ENCODE measurements around the gene IL15. TPM values are rescaled to one million over a fixed set of nuclear protein-coding genes. Genes with fewer than 3 reads are reported as not detected.

Gene IL15
- polyA plus RNA-seq, 2 of the 4 experiments (the other 2 are of a cell fraction): 14.1 to 32.3 TPM

- TF ChIP-seq BCL3 (IDR thresholded peaks at IDR 0.05): no peak
- no peak for TF ChIP-seq MYC (IDR thresholded peaks at IDR 0.05; ENCODE audit: borderline replicate concordance, low read length)
- no peak for TF ChIP-seq POLR2AphosphoS2 (conservative IDR thresholded peaks at IDR 0.05; ENCODE audit: low read length)
- no peak for TF ChIP-seq HMGXB4 (CRISPR knock-in tag; IDR thresholded peaks at IDR 0.05; ENCODE audit: borderline replicate concordance)
These were observed 24.5 kb downstream of the IL15 start (continued) for GRCh38 chr4:141660880-141661279.

GRCh38 chr4:141668200-141668910 is 32.0 kb downstream of the IL15 start:
- FAIRE-seq: no peak
- Histone ChIP-seq H3K4me1 (peaks cover 16% of the 10 kb centered on the region; the same call in 2 of the 3 replicates), H3K4me3 (no peak overlapping the region), H3K27ac (0 out of 6 replicates have a peak overlapping the region, but pooled peaks of 1 of the 2 experiments have one; percentile 7), H3K9me3 (no peaks in the 10 kb centered on the region), H3K4me2 (no peak overlapping the region)
- ATAC-seq: no peak
- 89% methylated on average over 3 of the region's 3 CpGs for WGBS (ENCODE audit: missing lambda C conversion rate)
- ChIA-PET CTCF (interaction anchor here (1.6 kb wide), 1 partner anchor 10 kb away, joined by 4 read pairs; no protein-coding TSS in a partner anchor), POLR2A (no interaction called here)
- no peak for TF ChIP-seq POLR2A (IDR thresholded peaks at IDR 0.05; ENCODE audit: low read length)
- TF ChIP-seq USF2 (IDR thresholded peaks at IDR 0.05): no peak
- no peak for TF ChIP-seq CBX8 (IDR thresholded peaks at IDR 0.05)
- TF ChIP-seq HEYL (CRISPR knock-in tag; IDR thresholded peaks at IDR 0.05): no peak
- no peak for TF ChIP-seq FOXS1 (CRISPR knock-in tag; IDR thresholded peaks at IDR 0.05)
- no peak for DNase-seq (ENCODE audit: low read depth in 1 of 2, low spot score in 1 of 2)

GRCh38 chr4:141669501-141669900 is 33.1 kb downstream of the IL15 start:
- H3K4me1 ChIP-seq: peaks cover 7% of the 10 kb centered on the region
- no peak for FAIRE-seq
- H3K4me3 ChIP-seq: no peak overlapping the region
- 94% methylated on average over 1 of the region's 1 CpG for WGBS (ENCODE audit: missing lambda C conversion rate)
- no peak overlapping the region for H3K27ac ChIP-seq
- TF ChIP-seq TFCP2L1 (CRISPR knock-in tag; IDR thresholded peaks at IDR 0.05) (no peak), HES2 (IDR thresholded peaks at IDR 0.05) (no peak)
- ChIA-PET POLR2A (no interaction called here), CTCF (no interaction called here)
- no peak for DNase-seq (ENCODE audit: low read depth in 1 of 2, low spot score in 1 of 2)
- H3K9me3 ChIP-seq: no peaks in the 10 kb centered on the region
- H3K4me2 ChIP-seq: no peak overlapping the region
- ATAC-seq: no peak

GRCh38 chr4:141675384-141675783 is 39.0 kb downstream of the IL15 start:
- Histone ChIP-seq H3K4me2 (no peak overlapping the region), H3K4me1 (peaks cover 45% of the 10 kb centered on the region), H3K4me3 (no peak overlapping the region), H3K27ac (no peak overlapping the region; a peak in 1 of 6 replicates), H3K9me3 (no peaks in the 10 kb centered on the region)
- POLR2A ChIA-PET: no interaction called here
- CTCF ChIA-PET: interaction anchor here (0.5 kb wide), 1 partner anchor 28 kb away, joined by 3 read pairs; no protein-coding TSS in a partner anchor
- no peak for DNase-seq (ENCODE audit: low read depth in 1 of 2, low spot score in 1 of 2)
- TF ChIP-seq ESRRA (IDR thresholded peaks at IDR 0.05; ENCODE audit: borderline replicate concordance, low read length) (no peak), CBX8 (IDR thresholded peaks at IDR 0.05) (no peak), HOXB13 (CRISPR knock-in tag; IDR thresholded peaks at IDR 0.05; ENCODE audit: low read depth) (no peak), NFE2L2 (conservative IDR thresholded peaks at IDR 0.05; ENCODE audit: low read length) (no peak), POLR2AphosphoS2 (conservative IDR thresholded peaks at IDR 0.05; ENCODE audit: low read length) (no peak), USF2 (IDR thresholded peaks at IDR 0.05) (no peak), MAFK (IDR thresholded peaks at IDR 0.05; ENCODE audit: partially characterized antibody) (no peak), NPAS2 (CRISPR knock-in tag; IDR thresholded peaks at IDR 0.05; ENCODE audit: borderline replicate concordance) (no peak), ZC3H11A (IDR thresholded peaks at IDR 0.05) (no peak), CTCF (IDR thresholded peaks at IDR 0.05) (no peak), PHF8 (IDR thresholded peaks at IDR 0.05; ENCODE audit: borderline replicate concordance, low read depth) (no peak)
- 81% methylated on average over 2 of the region's 2 CpGs for WGBS (ENCODE audit: missing lambda C conversion rate)
- no peak for FAIRE-seq
- no peak for ATAC-seq

Measured in A549 (cell line).